HCT116 (cell line): Measurements from ENCODE around the gene CXCL5. TPM values are rescaled to one million over a fixed set of nuclear protein-coding genes. Genes with fewer than 3 reads are reported as not detected.

Source experiments
- ATAC-seq: fragments of 200-7000 bp; cut with Tn5 transposase; 2 replicates; pipeline ENCODE4 v1.9.1; 2020; ENCODE audit warnings: mild to moderate bottlenecking, moderate library complexity
- BruUV-seq: library from RNA; stranded (reverse); fragments of 400-500 nt; replicated peaks from 2 replicates; lab custom pipeline; 2021; lab: Mats Ljungman, UMichigan
- CTCF ChIA-PET: fragments of 300-600 bp; sonication (Branson Sonifier 250); formaldehyde crosslinking; loops from one replicate; lab custom pipeline; 2021; ENCODE audit warnings: antibody characterized with exemption; lab: Charles Lee
- POLR2A ChIA-PET: fragments of 300-600, 350-600 bp; sonication (Branson Sonifier 250); formaldehyde crosslinking; loops from one replicate; lab custom pipeline; 2021; ENCODE audit warnings: antibody characterized with exemption; lab: Charles Lee
- RAD21 ChIA-PET, 2 experiments: fragments of 300-600 bp; sonication (Branson Sonifier 250); formaldehyde crosslinking; loops; one replicate each; lab custom pipeline; 2023; ENCODE audit warnings: low total read pairs in 2 of 2; ENCODE audit not compliant: uncharacterized antibody in 2 of 2, unreplicated experiment in 2 of 2, low non-redundant PET in 1 of 2; lab: Charles Lee
- DNase-seq: peaks from one replicate; pipeline ENCODE4 v3.0.0-alpha.2; 2010; ENCODE audit warnings: low read depth, low spot score
- H2AFZ ChIP-seq: fragments of 200-600 bp; shearing (Covaris generic), sonication (generic); 2 replicates; pipeline ENCODE4 v1.6.1; 2017; ENCODE audit warnings: low read depth, mixed run types, mixed read lengths, antibody characterized with exemption, low read length; ENCODE audit not compliant: poor library complexity, severe bottlenecking
- H3K27ac ChIP-seq: 2 replicates; pipeline ENCODE4 v1.5.1; 2012; ENCODE audit warnings: low read depth, low read length
- H3K27me3 ChIP-seq: fragments of 200-600 bp; sonication (generic); 2 replicates; pipeline ENCODE4 v1.6.1; 2016; ENCODE audit warnings: mixed run types, low read length, mixed read lengths; ENCODE audit not compliant: insufficient read depth
- H3K36me3 ChIP-seq, 2 experiments: fragments of 200-500 bp in 1 of 2; fragments of 200-600 bp in 1 of 2; sonication (Bioruptor generic) in 1 of 2; sonication (generic) in 1 of 2; 2 replicates each; pipeline versions ENCODE4 v1.5.1 to v1.6.1; 2014 to 2016; ENCODE audit warnings: low read length in 2 of 2, inconsistent platforms in 1 of 2, mixed read lengths in 1 of 2, mixed run types in 1 of 2; ENCODE audit not compliant: insufficient read depth in 2 of 2, control insufficient read depth in 1 of 2
- H3K4me1 ChIP-seq, 2 experiments: fragments of 200-600 bp in 1 of 2; sonication (generic) in 1 of 2; 2 replicates each; pipeline versions ENCODE4 v1.5.1 to v1.6.1; 2012 to 2017; ENCODE audit warnings: low read length in 2 of 2, inconsistent platforms in 1 of 2, mild to moderate bottlenecking in 1 of 2, mixed read lengths in 1 of 2, mixed run types in 1 of 2, moderate library complexity in 1 of 2; ENCODE audit not compliant: insufficient read depth in 2 of 2, control insufficient read depth in 1 of 2
- H3K4me2 ChIP-seq: fragments of 200-600 bp; sonication (generic); 2 replicates; pipeline ENCODE4 v1.6.1; 2017; ENCODE audit warnings: mixed run types, low read length, mixed read lengths
- H3K4me3 ChIP-seq, 2 experiments: fragments of 200-600 bp in 1 of 2; sonication (generic) in 1 of 2; replicated peaks in 1 of 2; 2 replicates each; pipeline ENCODE4 v1.5.1; 2011 to 2016; ENCODE audit warnings: low read length in 2 of 2, control low read depth in 1 of 2, low read depth in 1 of 2, mild to moderate bottlenecking in 1 of 2, mixed read lengths in 1 of 2, mixed run types in 1 of 2
- H3K79me2 ChIP-seq: fragments of 200-600 bp; sonication (generic); 2 replicates; pipeline ENCODE4 v1.6.1; 2017; ENCODE audit warnings: mild to moderate bottlenecking, mixed run types, low read length, moderate library complexity, mixed read lengths; ENCODE audit not compliant: insufficient read depth
- H3K9ac ChIP-seq: fragments of 200-600 bp; sonication (generic); 2 replicates; pipeline ENCODE4 v1.6.1; 2016; ENCODE audit warnings: low read length, mixed read lengths
- H3K9me2 ChIP-seq: fragments of 200-600 bp; sonication (generic), shearing (Covaris generic); 2 replicates; pipeline ENCODE4 v1.6.1; 2017; ENCODE audit warnings: mixed run types, mild to moderate bottlenecking, moderate library complexity; ENCODE audit not compliant: insufficient read depth
- H3K9me3 ChIP-seq, 2 experiments: fragments of 200-500 bp in 1 of 2; fragments of 200-600 bp in 1 of 2; sonication (Bioruptor generic) in 1 of 2; sonication (generic) in 1 of 2; 2 replicates each; pipeline ENCODE4 v1.6.1; 2014 to 2017; ENCODE audit warnings: low read length in 2 of 2, mixed read lengths in 2 of 2, inconsistent platforms in 1 of 2, low read depth in 1 of 2, mild to moderate bottlenecking in 1 of 2, mixed run types in 1 of 2, moderate library complexity in 1 of 2; ENCODE audit not compliant: control insufficient read depth in 1 of 2, insufficient read depth in 1 of 2
- H4K20me1 ChIP-seq: fragments of 200-600 bp; sonication (generic), shearing (Covaris generic); 2 replicates; pipeline ENCODE4 v1.6.1; 2017; ENCODE audit warnings: mixed run types, mild to moderate bottlenecking, moderate library complexity; ENCODE audit not compliant: insufficient read depth
- ATF3 ChIP-seq: IDR thresholded peaks from 2 replicates; pipeline ENCODE4 v1.6.1; 2012
- EGR1 ChIP-seq: IDR thresholded peaks from 2 replicates; pipeline ENCODE4 v1.6.1; 2012; ENCODE audit warnings: low read depth
- EZH2phosphoT487 ChIP-seq: fragments of 200-600 bp; IDR thresholded peaks from 2 replicates; pipeline ENCODE4 v1.6.1; 2018; ENCODE audit warnings: antibody characterized with exemption, borderline replicate concordance
- POLR2A ChIP-seq: IDR thresholded peaks from 2 replicates; pipeline ENCODE4 v1.7.0; 2011; ENCODE audit warnings: borderline replicate concordance; ENCODE audit not compliant: insufficient read depth, insufficient read length; ENCODE audit errors: extremely low read depth
- POLR2AphosphoS5 ChIP-seq: IDR thresholded peaks from 2 replicates; pipeline ENCODE4 v1.6.1; 2011; ENCODE audit warnings: mild to moderate bottlenecking, low read depth, low read length, moderate library complexity
- REST ChIP-seq: IDR thresholded peaks from 2 replicates; pipeline ENCODE4 v1.6.1; 2012; ENCODE audit warnings: low read depth
- SRF ChIP-seq: IDR thresholded peaks from 2 replicates; pipeline ENCODE4 v1.6.1; 2012; ENCODE audit warnings: low read depth
- ZFX ChIP-seq: fragments of 450-650 bp; IDR thresholded peaks from 2 replicates; pipeline ENCODE4 v1.6.1; 2017
- ZNF274 ChIP-seq: fragments of 200-500 bp; sonication (Bioruptor generic); IDR thresholded peaks from 2 replicates; pipeline ENCODE4 v1.6.1; 2014; ENCODE audit warnings: mild to moderate bottlenecking, low read depth, low read length, inconsistent platforms
- intact Hi-C: fragments of 100-400 bp; cut with micrococcal nuclease; formaldehyde crosslinking; loops from 2 replicates; pipeline ENCODE4 v1.10.0; 2022
- total RNA-seq: library from RNA; stranded (reverse); gene quantifications from one replicate; pipeline ENCODE4 v1.2.1, GENCODE V29; 2021; ENCODE audit not compliant: unreplicated experiment

Gene CXCL5
- total RNA-seq, 1 experiment from 2014 or later, result not detected

DNA sequence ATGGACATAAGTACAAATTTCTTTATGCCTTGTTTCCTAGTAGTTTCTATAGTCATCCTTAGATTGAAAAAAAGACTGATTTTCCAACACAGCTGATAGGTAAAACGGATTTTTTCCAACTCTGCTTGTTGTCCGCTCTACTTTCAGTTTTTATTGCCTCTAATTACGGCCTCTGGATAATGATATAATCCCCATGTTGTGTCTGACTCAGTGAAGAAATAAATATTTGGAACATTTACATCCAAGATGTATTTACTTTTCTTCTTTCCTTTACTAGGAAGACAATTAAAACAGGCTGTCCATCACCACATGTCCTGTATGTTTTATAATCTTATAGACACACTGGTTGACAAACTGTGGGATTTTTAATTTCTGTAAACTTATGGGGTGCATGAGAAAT, 46.8 kb upstream of the CXCL5 start:
- ChIA-PET CTCF (interaction anchor here (0.8 to 0.9 kb wide), 2 partner anchors 10 to 12 kb away, joined by 3 read pairs; no protein-coding TSS in a partner anchor), POLR2A (interaction anchor here (2.2 kb wide), 1 partner anchor 10 kb away, joined by 7 read pairs; no protein-coding TSS in a partner anchor), RAD21 (no interaction called here)
- Histone ChIP-seq H4K20me1 (no peaks in the 10 kb centered on the region), H3K9me3 (no peaks in the 10 kb centered on the region), H3K36me3 (no peaks in the 10 kb centered on the region), H3K79me2 (no peaks in the 10 kb centered on the region), H3K27me3 (no peaks in the 10 kb centered on the region), H3K4me1 (peaks cover 0 to 7% of the 10 kb centered on the region in 2 experiments; a peak in 1 of 4 replicates), H3K4me2 (no peak overlapping the region), H3K9me2 (no peaks in the 10 kb centered on the region), H2AFZ (no peak overlapping the region), H3K9ac (no peak overlapping the region), H3K4me3 (no peak overlapping the region), H3K27ac (no peak overlapping the region)
- DNase-seq (no peak), ATAC-seq (no peak)
- TF ChIP-seq ZNF274, result no peak
- no peak for TF ChIP-seq SRF
- TF ChIP-seq REST, result no peak
- no peak for TF ChIP-seq ATF3
- TF ChIP-seq POLR2A, result no peak
- no peak for TF ChIP-seq EZH2phosphoT487
- TF ChIP-seq POLR2AphosphoS5, result no peak
- TF ChIP-seq ZFX, result no peak
- TF ChIP-seq EGR1, result no peak
- BruUV-seq, result no TSS peak
- intact Hi-C loops, result no loop called here
